H7 (cell line): ENCODE data around the gene UNC5B. TPM values are rescaled to one million over a fixed set of nuclear protein-coding genes. Genes with fewer than 3 reads are reported as not detected.

Experiments used
- DNase-seq: peaks from one replicate; pipeline ENCODE4 v3.0.0; 2012
- H3K27me3 ChIP-seq: 2 replicates; pipeline ENCODE4 v1.6.0; 2011; ENCODE audit warnings: mild to moderate bottlenecking, low read length; ENCODE audit not compliant: control insufficient read depth, insufficient read depth
- H3K36me3 ChIP-seq: replicated peaks from 2 replicates; pipeline ENCODE4 v1.5.1; 2011; ENCODE audit warnings: low read length; ENCODE audit not compliant: control insufficient read depth, insufficient read depth
- H3K4me3 ChIP-seq: 2 replicates; pipeline ENCODE4 v1.5.1; 2011; ENCODE audit warnings: low read depth, mild to moderate bottlenecking, control low read depth, low read length, moderate library complexity; ENCODE audit not compliant: insufficient read depth
- total RNA-seq: library from RNA; depleted of rRNA; stranded (reverse); fragments of >200 nt; shearing (Covaris generic); gene quantifications from 2 replicates; pipeline ENCODE4 v1.2.3, GENCODE V29; 2014

The UNC5B gene
- total RNA-seq, 1 experiment from 2014 or later, result 34.7 TPM

DNA sequence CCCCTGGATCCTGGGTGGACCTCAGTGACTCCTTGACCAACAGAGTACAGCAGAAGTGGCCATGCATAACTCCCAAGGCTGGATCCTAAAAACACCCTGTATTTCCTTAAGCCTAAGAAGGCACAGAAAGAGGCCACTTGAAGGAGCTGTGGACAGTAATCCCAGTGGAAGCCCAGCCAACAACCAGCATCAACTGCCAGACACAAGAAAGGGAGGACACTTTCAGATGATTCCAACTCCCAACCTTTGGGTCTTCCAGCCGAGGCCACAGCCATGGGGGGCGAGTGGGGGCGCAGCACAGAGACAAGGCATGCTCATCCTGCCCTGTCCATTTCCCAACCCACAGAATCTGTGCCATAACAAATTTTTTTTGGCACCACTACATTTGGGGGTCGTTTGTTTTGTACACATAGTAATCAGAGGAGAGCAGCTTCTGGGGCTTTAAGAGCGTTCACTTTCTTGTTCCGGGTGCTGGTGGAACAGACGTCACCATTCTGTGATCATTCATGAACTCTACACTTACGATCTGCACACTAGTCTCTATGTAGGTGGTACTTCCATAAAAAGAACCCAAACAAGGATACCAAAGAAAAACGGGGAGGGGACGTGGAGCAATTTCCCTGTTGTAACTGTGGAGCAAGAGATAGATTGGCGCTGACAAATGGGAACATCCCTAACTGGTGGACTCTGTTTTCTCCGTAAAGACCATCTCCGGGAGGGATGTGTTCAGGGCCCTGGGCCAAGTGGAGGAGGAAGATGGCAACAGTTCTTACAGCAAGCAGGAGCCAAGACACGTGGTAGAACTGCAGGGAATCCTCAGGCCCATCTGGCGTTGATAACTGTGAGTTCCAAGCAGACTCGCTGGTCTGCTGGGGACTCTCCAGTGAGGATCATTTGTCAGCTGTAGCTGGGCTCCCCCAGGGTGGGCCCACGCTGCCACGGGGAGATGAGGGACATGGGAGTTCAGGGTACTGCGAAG lies 100.7 kb downstream of the UNC5B start:
- DNase-seq, result no peak
- Histone ChIP-seq H3K36me3 (no peaks in the 10 kb centered on the region), H3K4me3 (no peak overlapping the region), H3K27me3 (no peaks in the 10 kb centered on the region)

GRCh38 chr10:71314028-71314693 lies 101.8 kb downstream of the UNC5B start:
- H3K27me3 ChIP-seq, result no peaks in the 10 kb centered on the region
- DNase-seq, result peak; percentile 93
- peak overlapping the region; percentile 29 for H3K4me3 ChIP-seq
- H3K36me3 ChIP-seq, result no peaks in the 10 kb centered on the region

GRCh38 chr10:71314694-71315225 lies 102.4 kb downstream of the UNC5B start:
- DNase-seq, result no peak
- peak overlapping the region; percentile 29 for H3K4me3 ChIP-seq
- H3K27me3 ChIP-seq, result no peaks in the 10 kb centered on the region
- H3K36me3 ChIP-seq, result no peaks in the 10 kb centered on the region

DNA sequence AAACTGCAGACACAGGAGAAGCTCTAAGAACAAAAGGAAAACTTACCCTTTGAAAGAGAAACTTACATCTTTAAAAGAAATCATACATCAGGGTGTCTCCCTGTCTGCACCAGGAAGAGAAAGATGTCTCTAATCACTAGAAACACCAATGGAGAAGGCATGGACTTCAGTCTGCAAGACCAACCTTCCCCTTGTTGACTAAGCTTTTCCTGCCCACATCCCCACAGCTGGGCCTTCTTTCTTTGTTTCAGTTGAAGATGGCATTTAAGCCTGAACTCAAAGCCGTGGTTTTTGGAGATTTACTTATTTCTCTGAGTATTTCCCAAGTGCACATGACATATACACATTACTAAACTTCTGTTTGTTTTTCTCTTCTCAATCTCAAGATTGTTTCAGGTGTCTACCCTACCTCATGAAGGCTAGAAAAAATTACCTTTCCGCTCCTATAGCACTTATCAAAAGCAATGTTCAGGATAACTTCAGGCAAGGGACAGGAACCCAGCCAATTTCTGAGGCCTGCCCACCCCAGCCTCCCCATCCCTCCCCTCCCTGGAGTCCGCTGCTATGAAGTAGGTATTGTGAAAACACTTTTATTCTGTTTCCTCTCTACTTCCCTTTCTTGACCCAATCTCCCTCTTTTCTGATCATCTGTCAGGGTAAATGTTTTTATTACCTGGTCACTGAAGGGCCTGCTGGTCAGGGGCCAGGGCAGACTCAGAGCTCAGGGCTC lies 103.9 kb downstream of the UNC5B start:
- Histone ChIP-seq H3K4me3 (no peak overlapping the region), H3K27me3 (no peaks in the 10 kb centered on the region)
- DNase-seq, result no peak

GRCh38 chr10:71316786-71317160 lies 104.4 kb downstream of the UNC5B start:
- no peaks in the 10 kb centered on the region for H3K36me3 ChIP-seq
- DNase-seq, result no peak
- H3K4me3 ChIP-seq, result no peak overlapping the region
- H3K27me3 ChIP-seq, result no peaks in the 10 kb centered on the region

More for the DNA sequence above, 103.9 kb downstream of the UNC5B start:
- no peaks in the 10 kb centered on the region for H3K36me3 ChIP-seq

DNA sequence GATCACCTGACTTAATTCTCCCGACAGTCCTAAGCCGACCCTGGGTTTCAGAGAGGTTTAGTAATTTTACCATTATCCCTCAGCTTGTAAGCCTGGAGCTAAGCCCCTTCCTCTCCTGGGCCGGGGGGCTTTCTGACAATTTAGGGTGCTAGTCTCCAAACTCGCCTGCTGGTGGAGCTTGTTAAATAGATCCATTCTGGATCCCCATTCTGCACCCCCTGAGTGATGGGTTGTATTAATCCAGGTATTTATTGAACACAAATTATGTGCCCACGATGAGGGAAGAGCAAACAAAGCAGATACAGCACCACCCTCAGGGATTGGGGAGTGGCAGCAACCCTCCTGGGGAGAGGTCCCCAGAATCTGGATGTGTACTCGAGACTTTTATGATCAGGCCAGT lies 105.4 kb downstream of the UNC5B start:
- no peak for DNase-seq
- Histone ChIP-seq H3K36me3 (no peaks in the 10 kb centered on the region), H3K27me3 (no peaks in the 10 kb centered on the region), H3K4me3 (no peak overlapping the region)

DNA sequence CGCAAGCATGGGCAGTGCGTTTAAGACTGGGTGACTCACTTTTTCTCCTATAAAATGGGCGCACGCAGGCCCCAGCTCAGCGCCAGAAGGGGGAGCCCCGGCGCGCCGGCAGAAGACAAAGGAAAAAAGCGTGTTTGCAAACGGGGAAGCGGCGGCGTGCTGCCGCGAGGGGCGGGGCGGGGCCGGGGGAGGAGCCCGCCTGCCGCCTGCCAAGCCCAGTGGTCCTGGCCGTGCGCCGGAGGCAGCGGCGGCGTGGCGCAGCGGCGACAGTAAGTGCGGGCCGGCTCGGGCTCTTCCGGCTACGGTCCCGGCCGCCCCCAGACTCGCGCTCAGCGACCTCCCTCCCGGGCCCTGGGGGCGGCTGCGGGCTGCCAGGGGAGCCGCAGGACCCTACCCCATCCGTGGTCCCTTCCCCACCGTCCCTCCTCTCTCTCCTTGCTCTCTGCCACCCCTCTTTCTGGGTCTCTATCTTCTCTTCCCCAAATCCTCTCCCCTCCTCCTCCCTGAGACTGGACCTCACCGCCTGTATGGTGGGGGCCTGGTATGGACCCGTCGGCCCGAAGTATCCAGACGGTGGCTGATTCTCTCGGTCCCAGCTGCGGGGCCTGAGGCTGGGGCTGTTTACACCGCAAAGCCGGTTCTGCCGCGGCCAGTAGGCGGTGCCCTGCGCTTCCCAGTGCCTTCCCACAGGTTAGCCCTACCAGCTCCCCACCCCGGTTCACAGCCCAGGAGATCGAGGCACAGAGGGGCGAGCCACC lies 106.9 kb downstream of the UNC5B start, which contains the start of gene SLC29A3:
SLC29A3 (plus strand) TSS at position 218 of the 758 bp plus-strand sequence; CDS start at position 269, 51 bp downstream.
- peak; percentile 97 for DNase-seq
- Histone ChIP-seq H3K4me3 (peak within 1 kb of the TSS; percentile 80), H3K36me3 (peaks cover 4% of the 10 kb centered on the region; the same call in 1 of the 2 replicates), H3K27me3 (no peaks in the 10 kb centered on the region)

DNA sequence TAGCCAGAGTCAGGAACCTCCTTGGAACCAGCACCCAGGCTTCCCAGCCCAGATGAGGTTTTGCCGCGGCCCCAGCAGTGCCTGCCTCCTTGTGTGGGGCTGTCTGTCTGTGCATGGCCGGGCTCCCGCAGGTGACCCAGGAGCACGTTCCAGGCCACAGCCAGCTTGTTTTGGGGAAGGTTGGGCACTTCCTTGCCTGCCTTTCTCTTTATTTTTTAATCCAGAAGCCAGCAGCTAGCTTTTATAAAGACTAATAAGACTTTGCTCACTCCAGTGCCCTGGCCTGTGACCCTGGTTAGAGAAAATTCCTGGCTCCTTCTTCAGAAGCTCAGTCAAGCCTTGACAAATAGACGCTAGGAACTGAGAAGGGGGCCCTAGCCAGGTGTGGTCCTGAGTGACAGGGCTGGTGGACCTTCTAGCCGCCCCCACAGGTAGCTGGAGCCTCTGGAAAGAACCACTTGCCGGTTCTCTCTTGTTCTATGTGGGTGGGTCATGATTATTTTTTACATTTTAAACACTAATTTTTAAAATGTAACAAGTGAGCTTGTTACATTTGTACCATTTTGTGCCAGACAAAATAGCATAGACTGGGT lies 107.5 kb downstream of the UNC5B start:
- peak; percentile 64 for DNase-seq
- H3K36me3 ChIP-seq, result peaks cover 4% of the 10 kb centered on the region; the same call in 1 of the 2 replicates
- H3K27me3 ChIP-seq, result no peaks in the 10 kb centered on the region
- H3K4me3 ChIP-seq, result peak overlapping the region; percentile 80

DNA sequence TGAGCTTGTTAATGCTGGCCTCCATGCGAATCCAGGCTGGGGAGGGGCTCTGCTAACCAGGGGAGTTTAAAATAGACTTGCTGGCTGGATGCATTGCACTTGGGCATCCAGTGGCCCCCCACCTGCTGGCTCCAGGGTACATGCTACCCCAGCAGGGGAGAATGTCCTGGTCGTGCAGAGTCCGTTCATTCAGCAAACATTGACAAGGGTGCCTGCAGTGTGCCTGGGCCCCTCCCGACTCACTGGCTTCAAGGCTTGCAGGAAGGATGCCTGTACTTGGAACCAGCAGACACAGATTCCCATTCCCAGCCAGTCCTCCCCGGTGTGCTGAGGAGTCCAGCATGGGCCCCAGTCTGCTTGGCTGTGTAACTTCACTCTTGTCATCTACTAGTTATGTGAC lies 108.2 kb downstream of the UNC5B start:
- Histone ChIP-seq H3K4me3 (no peak overlapping the region), H3K36me3 (peaks cover 4% of the 10 kb centered on the region; the same call in 1 of the 2 replicates), H3K27me3 (no peaks in the 10 kb centered on the region)
- no peak for DNase-seq

DNA sequence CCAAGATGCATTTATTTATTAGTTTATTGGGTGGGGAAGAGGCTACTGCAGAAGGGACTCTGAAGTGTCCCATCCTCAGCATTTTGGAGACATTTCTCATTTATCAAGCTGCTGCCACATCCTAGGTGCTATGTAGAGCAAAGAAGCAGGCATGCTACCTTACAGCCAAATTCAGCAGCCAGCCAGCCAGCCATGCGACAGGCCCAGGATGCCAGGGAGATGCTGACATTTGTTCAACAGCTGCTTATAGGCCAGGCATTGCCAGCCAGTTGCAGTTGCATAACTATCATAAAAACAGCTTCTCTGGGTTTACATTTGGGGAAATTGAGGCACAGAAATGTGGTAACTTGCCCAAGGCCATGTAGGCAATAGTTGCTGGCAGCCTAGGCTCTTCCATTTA lies 109.0 kb downstream of the UNC5B start:
- H3K4me3 ChIP-seq, result no peak overlapping the region
- peaks cover 4% of the 10 kb centered on the region; the same call in 1 of the 2 replicates for H3K36me3 ChIP-seq
- no peaks in the 10 kb centered on the region for H3K27me3 ChIP-seq
- no peak for DNase-seq

- Histone ChIP-seq H3K4me3 (no peak overlapping the region), H3K27me3 (no peaks in the 10 kb centered on the region), H3K36me3 (peaks cover 4% of the 10 kb centered on the region; the same call in 1 of the 2 replicates)
- peak; percentile 68 for DNase-seq
These were observed 111.0 kb downstream of the UNC5B start for GRCh38 chr10:71323407-71323806.

DNA sequence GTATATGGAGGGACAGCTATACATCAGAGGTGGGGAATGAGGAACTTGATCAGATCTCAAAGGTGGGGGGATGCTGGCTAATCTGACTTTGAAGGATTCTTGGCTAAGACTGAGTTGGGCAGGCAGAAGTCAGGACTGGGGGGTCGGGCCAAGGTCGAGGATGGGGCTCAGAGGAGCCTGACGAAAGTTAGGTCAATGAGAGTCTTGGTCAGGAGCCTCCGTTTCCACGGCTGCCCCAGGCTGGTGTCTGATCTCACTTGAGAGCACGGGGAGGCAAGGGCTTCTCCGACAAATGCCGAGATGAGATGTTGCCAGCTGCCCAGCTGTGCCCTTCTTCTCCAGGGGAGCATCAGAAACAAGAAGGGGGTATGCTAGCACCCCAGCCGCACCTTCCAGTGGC lies 112.4 kb downstream of the UNC5B start:
- Histone ChIP-seq H3K36me3 (peaks cover 6% of the 10 kb centered on the region), H3K27me3 (no peaks in the 10 kb centered on the region), H3K4me3 (no peak overlapping the region)
- no peak for DNase-seq

GRCh38 chr10:71325267-71325666 lies 112.9 kb downstream of the UNC5B start:
- H3K4me3 ChIP-seq, result no peak overlapping the region
- no peaks in the 10 kb centered on the region for H3K27me3 ChIP-seq
- no peak for DNase-seq
- H3K36me3 ChIP-seq, result peaks cover 6% of the 10 kb centered on the region
